Astrocyte of the cerebellum (primary cell): ENCODE results near the gene PDE6H.
A peak's percentile ranks its signal among the peaks of the same experiment; 100 is the strongest.

ENCODE experiments used
- DNase-seq: peaks from one replicate; pipeline ENCODE4 v3.0.0-alpha.2; 2011; ENCODE audit warnings: low read depth
- H3K4me3 ChIP-seq: 2 replicates; pipeline ENCODE4 v1.5.1; 2011; ENCODE audit warnings: mild to moderate bottlenecking, low read depth, low read length, moderate library complexity
- in situ Hi-C: cut with HindIII; loops from 2 replicates; pipeline ENCODE4 v1.10.0; 2017; ENCODE audit warnings: low sequenced_read_pairs
- TF ChIP-seq, protein P1 (sequence below): IDR thresholded peaks from 2 replicates; pipeline ENCODE4 v1.5.1; 2012; ENCODE audit warnings: low read length, low read depth, moderate library complexity, mild to moderate bottlenecking; ENCODE audit errors: missing control alignments

The PDE6H gene

DNA sequence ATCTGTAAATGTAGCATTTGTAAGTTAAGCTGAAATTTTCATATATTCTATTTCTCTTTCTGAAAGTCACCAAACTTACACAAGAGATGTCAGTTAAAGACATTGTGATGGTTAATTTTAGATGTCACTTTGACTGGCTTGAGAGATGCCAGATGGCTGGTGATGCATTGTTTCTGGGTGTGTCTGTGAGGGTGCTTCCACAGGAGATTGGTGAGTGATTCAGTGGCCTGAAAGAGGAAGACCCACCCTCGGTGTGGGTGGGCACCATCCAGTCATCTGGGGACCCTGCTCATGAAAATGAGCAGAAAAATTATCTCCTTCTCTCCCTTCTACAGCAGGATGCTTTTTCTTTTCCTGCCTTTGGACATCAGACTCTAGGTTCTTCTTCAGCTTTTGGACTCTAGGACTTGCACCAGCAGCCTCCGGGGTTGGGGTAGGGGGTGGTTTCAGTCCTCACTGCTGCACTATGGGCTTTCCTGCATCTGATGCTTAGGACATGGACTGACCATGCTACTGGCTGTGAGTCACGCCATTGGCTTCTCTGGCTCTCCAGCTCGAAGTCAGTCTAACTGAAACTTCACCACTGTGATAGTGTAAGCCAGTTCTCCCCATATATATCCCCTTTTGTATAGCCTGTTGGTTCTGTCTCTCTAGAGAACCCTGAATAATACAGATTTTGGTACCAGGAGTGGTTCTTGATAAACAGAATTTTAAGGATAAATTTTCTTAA lies 20.9 kb downstream of the PDE6H start:
- no peak for DNase-seq
- no peak overlapping the region for H3K4me3 ChIP-seq
- TF ChIP-seq, protein P1, sequence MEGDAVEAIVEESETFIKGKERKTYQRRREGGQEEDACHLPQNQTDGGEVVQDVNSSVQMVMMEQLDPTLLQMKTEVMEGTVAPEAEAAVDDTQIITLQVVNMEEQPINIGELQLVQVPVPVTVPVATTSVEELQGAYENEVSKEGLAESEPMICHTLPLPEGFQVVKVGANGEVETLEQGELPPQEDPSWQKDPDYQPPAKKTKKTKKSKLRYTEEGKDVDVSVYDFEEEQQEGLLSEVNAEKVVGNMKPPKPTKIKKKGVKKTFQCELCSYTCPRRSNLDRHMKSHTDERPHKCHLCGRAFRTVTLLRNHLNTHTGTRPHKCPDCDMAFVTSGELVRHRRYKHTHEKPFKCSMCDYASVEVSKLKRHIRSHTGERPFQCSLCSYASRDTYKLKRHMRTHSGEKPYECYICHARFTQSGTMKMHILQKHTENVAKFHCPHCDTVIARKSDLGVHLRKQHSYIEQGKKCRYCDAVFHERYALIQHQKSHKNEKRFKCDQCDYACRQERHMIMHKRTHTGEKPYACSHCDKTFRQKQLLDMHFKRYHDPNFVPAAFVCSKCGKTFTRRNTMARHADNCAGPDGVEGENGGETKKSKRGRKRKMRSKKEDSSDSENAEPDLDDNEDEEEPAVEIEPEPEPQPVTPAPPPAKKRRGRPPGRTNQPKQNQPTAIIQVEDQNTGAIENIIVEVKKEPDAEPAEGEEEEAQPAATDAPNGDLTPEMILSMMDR, result no peak
- in situ Hi-C loops, result no loop called here

DNA sequence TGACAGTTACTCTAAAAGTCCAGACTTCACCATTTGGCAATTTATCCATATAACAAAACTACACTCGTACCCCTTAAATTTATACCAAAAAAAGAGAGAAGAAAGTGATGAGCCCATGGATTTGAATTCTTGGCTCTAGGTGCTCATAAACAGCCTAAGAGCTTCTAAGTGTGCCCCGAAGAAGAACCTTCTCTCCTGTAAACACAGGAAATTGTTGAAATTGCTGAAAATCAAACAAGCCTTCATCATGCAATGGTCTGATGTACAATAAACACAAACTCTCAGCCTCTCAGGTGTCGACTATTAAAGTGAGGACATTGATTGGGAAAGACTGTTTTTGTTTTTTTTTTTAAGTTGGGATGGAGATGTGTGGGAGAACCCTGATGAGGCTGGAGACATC lies 21.8 kb downstream of the PDE6H start:
- DNase-seq, result no peak
- TF ChIP-seq, protein P1, result no peak
- H3K4me3 ChIP-seq, result no peak overlapping the region
- in situ Hi-C loops, result no loop called here

DNA sequence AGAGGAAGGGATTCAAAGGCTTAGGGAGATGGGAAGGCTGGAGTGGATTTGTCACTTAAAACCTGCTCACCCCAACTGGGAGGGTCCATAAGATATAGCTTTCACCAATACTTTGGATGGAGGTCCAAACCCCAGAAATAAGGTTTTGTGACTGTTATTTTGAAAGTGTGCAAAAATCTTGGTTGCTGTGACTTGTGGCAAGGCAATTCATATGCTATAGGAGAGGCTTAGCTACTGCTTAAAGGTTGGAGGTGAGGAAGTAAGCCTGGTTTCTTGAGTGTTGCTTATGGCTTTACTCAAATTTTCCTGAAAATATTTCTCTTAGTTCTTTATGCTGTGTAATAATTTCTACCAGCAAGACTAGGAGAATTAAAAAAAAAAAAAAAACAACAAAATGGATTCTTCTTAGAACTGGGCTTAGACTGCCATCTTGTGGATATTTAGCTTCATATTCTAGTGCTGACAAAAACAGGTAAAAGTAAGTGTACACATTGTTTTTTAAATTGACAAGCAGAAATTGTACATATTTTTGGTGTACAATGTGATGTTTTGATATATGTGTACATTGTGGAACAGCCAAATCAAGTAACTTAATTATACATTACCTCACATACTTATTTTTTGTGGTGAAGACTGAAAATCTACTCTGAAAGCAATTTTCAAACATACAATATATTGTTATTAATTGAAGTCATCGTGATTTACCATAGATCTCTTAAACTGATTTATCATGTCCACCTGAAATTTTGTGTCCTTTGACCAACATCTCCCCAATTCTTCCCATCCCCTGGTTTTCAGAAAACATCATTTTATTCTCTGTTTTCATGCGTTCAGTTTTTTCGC lies 23.0 kb downstream of the PDE6H start:
- no peak overlapping the region for H3K4me3 ChIP-seq
- in situ Hi-C loops, result no loop called here
- peak; percentile 67 for DNase-seq
- TF ChIP-seq, protein P1, result peak; percentile 23

DNA sequence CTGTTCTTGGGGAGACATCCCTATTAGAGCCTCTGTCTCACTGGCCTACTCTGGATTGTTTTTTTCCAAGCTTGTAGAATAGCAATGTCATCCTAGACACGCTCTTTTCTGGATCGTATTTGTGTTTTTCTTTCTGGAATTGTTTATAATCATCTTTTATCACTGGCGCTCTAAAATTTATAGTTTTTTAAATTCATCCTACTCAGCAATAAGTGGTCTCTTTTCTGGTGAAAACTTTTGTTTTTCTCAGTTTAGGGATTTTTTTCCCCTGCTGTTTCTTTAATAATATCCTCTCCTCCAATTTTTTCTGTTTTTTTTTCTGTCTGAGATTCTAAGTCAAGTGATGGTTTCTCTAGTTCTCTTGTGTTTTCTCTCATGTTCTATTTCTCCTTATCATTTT lies 25.2 kb downstream of the PDE6H start:
- in situ Hi-C loops, result no loop called here
- H3K4me3 ChIP-seq, result no peak overlapping the region
- TF ChIP-seq, protein P1, result no peak

DNA sequence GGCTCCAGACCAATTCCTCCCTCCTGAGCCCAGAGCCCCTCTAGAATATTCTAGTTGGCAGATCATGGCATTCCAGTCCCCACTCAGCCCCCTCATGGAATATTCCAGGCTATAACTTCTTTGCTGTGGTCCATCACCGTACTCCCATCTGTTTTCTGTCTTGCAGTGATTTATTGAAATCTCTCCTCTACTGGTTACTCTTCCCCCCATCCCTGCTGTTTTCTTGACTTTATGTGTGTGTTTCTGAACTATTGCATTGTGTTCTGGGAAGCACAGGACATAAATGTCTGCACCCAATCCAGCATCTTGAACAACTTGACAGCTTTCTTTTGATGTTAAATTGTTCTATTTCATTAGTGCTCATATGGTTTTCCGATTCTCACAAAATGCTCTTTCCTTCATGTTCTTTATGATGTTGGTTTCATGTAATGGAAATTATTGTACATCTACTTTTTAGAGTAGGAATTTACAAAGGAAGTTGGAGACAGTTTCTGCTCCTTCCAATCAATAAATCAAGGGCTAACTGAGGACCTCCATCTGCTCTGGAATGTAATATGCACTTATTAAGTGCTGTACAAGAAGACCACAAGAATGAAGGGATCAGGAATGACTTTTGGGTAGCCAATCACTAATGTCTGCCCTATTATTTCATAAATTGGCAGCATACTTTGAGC lies 26.3 kb downstream of the PDE6H start:
- peak; percentile 23 for DNase-seq
- in situ Hi-C loops, result no loop called here
- H3K4me3 ChIP-seq, result no peak overlapping the region
- TF ChIP-seq, protein P1, result no peak

More for the DNA sequence above, 25.2 kb downstream of the PDE6H start:
- no peak for DNase-seq

DNA sequence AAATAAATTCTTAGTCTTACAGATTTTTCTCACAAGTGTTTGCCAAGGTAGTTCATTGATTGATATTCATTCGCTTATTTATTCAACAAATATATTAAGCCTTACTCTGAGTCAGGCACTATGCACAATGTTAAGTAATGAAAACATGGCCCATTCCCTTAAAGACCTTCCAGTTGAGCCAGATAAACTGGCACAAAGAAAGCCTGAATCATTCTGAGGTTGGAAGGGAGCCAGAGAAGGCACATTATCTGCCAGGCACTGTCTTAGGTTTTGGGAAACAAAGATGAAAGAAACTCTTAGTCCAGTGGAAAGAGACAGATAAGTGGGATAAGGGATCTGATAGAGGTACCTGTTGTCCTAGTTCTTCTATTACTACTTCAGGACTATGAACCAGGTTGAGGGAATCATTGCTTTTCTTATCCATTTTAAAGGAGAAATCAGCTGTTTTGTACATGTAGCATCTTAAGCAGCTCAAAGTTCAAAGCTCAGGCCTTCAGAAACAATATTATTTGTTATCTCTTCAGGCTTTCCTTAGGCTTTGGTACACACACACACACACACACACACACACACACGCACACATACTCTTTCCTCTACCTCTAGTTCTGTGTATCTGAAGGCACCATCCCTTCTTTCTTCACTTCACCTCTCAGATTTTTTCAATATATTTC lies 27.0 kb downstream of the PDE6H start:
- TF ChIP-seq, protein P1, result no peak
- DNase-seq, result no peak
- in situ Hi-C loops, result no loop called here

More for the DNA sequence above, 27.0 kb downstream of the PDE6H start:
- H3K4me3 ChIP-seq, result no peak overlapping the region
